GM20000 (cell line): ENCODE data around the gene PCDHGA12.

Experiments
- DNase-seq: peaks from one replicate; pipeline ENCODE4 v3.0.0; 2012; ENCODE audit warnings: low spot score
- TF ChIP-seq, protein P1 (sequence below): IDR thresholded peaks from 2 replicates; pipeline ENCODE4 v1.5.1; 2012; ENCODE audit warnings: mild to moderate bottlenecking, control low read depth; ENCODE audit errors: extremely low read depth, missing control alignments

Gene PCDHGA12

GRCh38 chr5:141399555-141400258, 30.6 kb upstream of the PCDHGA12 start:
- no peak for DNase-seq
- TF ChIP-seq, protein P1, sequence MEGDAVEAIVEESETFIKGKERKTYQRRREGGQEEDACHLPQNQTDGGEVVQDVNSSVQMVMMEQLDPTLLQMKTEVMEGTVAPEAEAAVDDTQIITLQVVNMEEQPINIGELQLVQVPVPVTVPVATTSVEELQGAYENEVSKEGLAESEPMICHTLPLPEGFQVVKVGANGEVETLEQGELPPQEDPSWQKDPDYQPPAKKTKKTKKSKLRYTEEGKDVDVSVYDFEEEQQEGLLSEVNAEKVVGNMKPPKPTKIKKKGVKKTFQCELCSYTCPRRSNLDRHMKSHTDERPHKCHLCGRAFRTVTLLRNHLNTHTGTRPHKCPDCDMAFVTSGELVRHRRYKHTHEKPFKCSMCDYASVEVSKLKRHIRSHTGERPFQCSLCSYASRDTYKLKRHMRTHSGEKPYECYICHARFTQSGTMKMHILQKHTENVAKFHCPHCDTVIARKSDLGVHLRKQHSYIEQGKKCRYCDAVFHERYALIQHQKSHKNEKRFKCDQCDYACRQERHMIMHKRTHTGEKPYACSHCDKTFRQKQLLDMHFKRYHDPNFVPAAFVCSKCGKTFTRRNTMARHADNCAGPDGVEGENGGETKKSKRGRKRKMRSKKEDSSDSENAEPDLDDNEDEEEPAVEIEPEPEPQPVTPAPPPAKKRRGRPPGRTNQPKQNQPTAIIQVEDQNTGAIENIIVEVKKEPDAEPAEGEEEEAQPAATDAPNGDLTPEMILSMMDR: no peak

DNA sequence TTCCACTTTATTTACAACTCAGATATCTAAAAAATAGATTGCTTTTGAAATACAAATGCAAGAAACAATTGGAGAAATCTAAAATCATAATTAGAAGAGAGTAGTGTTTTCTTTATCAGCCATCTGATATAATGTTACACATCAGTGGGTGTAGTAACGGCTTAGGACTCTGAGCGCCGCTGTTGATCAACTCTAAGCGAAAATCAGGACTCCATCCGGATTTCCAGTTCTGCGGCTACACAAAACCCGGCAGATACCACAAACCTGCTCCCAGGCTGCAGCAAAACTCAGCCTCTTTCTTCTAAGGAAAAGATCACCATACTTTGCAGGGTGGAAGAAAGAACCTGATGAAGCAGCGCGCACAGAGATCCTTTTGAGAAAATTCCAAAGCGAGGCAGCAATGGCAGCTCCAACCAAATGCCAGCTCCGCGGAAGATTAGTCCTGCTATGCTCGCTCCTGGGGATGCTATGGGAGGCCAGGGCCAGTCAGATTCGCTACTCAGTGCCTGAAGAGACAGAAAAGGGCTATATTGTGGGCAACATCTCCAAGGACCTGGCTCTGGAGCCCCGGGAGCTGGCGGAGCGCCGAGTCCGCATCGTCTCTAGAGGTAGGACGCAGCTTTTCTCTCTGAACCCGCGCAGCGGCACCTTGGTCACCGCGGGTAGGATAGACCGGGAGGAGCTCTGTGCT, 27.6 kb upstream of the PCDHGA12 start, which contains the start of gene PCDHGA9:
Gene PCDHGA9 (plus strand): TSS at position 226 of the 691 bp plus-strand sequence. CDS start 175 bp downstream, at position 401.
- no peak for DNase-seq
- TF ChIP-seq, protein P1: no peak

GRCh38 chr5:141403387-141403786, 26.9 kb upstream of the PCDHGA12 start:
- no peak for DNase-seq
- TF ChIP-seq, protein P1: no peak

- TF ChIP-seq, protein P1: peak; percentile 64
- peak; percentile 66 for DNase-seq
Measured at GRCh38 chr5:141407790-141408505, 22.4 kb upstream of the PCDHGA12 start, which contains the start of gene PCDHGB6. PCDHGB6 (plus strand) TSS chr5:141408021; CDS start chr5:141408203, 182 bp downstream.

GRCh38 chr5:141409598-141410306, 20.6 kb upstream of the PCDHGA12 start:
- TF ChIP-seq, protein P1: no peak
- no peak for DNase-seq

DNA sequence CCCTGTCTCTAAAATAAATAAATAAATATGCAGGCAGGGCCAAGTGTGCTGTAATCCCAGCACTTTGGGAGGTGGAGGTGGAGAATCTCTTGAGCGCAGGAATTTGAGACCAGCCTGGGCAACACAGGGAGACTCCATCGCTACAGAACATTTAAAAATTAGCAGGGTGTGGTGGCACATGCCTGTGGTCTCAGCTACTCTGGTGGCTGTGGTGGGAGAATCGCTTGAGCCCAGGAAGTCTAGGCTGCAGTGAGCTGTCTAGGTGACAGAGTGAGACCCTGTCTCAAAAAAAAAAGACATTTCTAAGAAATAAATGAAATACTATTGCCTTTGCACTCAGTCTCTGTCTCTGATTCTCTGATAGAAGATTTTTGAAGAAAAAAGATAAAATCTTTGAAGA, 18.7 kb upstream of the PCDHGA12 start:
- TF ChIP-seq, protein P1: no peak
- DNase-seq: no peak
